ENCODE data around the gene RBM38. TPM values are rescaled to one million over a fixed set of nuclear protein-coding genes. Genes with fewer than 3 reads are reported as not detected.

Gene RBM38
- total RNA-seq, 4 donors from 2014 or later = 11.0 to 16.0 (median 12.0) TPM

DNA sequence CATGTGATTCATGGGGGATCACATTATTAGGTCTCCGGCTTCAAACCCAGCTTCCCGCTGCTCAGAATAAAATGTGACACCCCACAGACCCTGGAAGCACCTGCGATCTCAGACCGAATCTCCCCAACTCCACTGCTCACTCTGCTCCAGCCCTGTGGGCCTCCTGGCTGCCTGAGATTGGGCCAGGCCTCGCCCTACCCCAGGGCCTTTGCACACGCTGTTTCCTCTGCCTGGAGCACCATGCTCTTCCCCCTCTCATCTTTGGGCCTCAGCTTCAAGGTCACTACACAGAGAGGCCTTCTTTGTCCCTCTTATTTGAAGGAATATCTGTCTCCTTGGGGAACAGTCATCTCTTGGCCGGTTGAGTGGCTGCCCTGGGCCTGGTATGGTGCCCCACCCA lies 48.8 kb downstream of the RBM38 start:
- peaks cover 31 to 41% of the 10 kb centered on the region in 2 donors for H3K4me1 ChIP-seq
- no peaks in the 10 kb centered on the region for H3K27me3 ChIP-seq
- intact Hi-C loops (cut with DNase I) = no loop called here
- TF ChIP-seq POLR2A (IDR thresholded peaks at IDR 0.05) = no peak
- TF ChIP-seq, protein P1, sequence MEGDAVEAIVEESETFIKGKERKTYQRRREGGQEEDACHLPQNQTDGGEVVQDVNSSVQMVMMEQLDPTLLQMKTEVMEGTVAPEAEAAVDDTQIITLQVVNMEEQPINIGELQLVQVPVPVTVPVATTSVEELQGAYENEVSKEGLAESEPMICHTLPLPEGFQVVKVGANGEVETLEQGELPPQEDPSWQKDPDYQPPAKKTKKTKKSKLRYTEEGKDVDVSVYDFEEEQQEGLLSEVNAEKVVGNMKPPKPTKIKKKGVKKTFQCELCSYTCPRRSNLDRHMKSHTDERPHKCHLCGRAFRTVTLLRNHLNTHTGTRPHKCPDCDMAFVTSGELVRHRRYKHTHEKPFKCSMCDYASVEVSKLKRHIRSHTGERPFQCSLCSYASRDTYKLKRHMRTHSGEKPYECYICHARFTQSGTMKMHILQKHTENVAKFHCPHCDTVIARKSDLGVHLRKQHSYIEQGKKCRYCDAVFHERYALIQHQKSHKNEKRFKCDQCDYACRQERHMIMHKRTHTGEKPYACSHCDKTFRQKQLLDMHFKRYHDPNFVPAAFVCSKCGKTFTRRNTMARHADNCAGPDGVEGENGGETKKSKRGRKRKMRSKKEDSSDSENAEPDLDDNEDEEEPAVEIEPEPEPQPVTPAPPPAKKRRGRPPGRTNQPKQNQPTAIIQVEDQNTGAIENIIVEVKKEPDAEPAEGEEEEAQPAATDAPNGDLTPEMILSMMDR (IDR thresholded peaks at IDR 0.05) = no peak
- H3K27ac ChIP-seq = peak overlapping the region; percentile 70 to 95 (median 80)
- no peaks in the 10 kb centered on the region for H3K9me3 ChIP-seq
- no peaks in the 10 kb centered on the region for H3K36me3 ChIP-seq
- DNase-seq = no peak
- WGBS, 2 donors = 97 to 98% methylated on average over 7 of the region's 7 CpGs
- H3K4me3 ChIP-seq (replicated peaks in 1 of 3) = no peak overlapping the region

DNA sequence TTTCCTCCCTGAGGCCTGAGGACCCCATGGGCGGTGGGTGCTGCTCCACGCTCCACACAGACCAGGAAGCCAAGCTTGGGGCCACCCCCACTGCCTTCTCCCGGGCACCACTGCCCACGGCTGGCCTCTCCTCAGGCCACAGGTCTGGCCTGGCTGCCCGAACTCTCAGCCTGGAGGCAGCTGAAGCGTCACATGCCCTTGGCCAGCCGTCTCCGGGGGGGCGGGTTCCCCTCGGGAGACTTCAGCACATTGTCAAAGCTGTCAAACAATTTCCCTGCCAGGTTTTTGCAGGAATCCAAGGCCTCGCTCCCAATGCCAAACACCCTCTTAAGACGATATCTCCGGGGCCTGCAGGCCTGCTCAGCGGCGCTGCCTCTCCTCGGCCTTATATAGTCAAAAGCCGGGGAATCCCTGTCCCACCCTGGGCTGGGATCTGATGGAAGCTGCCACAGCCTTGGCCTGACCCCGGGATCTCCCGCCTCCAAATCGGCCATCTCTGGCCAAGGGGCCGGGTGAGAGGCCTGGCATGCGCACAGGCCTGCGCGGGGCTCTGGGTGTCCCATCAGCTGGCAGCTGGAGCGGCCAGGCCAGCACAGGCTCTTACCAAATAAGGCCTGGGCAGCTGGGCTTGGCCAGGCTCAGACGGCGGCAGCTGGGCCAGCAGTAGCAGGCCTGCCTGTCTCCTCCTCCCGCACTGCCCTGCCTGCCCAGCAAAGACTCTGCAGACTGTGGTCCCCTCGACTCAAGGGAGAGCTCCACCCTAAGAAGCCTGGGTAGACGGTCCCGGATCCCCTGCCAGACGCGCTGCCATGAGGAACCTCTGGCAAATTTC lies 49.7 kb downstream of the RBM38 start:
- H3K9me3 ChIP-seq = no peaks in the 10 kb centered on the region
- H3K27ac ChIP-seq = peak overlapping the region; percentile 70 to 95 (median 80)
- H3K4me3 ChIP-seq (replicated peaks in 1 of 3) = no peak overlapping the region
- no peaks in the 10 kb centered on the region for H3K27me3 ChIP-seq
- peak; percentile 88 to 94 for DNase-seq
- peak in 1 of 2 donors; percentile 19 for TF ChIP-seq POLR2A (IDR thresholded peaks at IDR 0.05)
- TF ChIP-seq, protein P1 (IDR thresholded peaks at IDR 0.05) = no peak
- 36 to 49% methylated on average over 8 to 19 of the region's 33 CpGs for WGBS, 2 donors
- intact Hi-C loops (cut with DNase I) = no loop called here
- H3K36me3 ChIP-seq = no peaks in the 10 kb centered on the region
- peaks cover 23 to 34% of the 10 kb centered on the region in 2 donors for H3K4me1 ChIP-seq

DNA sequence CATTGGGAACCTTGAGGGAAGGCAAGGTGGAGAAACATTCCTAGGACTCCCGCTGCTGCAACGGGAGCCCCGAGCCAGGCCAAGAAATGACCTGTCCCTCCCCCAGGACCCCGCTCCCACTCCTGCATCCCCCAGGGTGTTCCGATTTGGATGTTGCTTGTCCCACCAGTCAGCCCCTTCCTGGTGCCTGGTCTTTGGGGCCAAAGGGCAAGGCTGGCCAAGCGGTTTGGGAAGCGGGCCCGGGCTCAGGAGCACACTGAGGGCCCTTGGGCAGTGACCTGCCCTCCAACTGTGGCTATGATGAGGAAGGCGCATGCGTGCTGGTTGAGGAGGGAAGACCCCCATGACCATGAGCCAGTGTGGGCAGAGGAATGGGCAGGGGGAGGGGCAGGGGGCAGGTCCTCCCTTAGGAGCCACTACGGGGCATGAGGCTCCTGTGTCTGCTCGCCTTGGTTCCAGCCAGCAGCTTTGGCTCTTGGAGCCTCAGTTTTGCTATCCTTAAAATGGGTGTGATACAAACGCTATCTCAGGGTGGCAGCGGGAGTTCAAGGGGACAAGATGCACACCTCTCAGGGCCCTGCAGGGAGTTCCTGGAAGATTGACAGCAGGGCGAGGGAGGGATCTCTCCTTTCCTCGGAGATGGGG lies 50.4 kb downstream of the RBM38 start:
- H3K36me3 ChIP-seq = no peaks in the 10 kb centered on the region
- H3K4me1 ChIP-seq = peaks cover 23 to 32% of the 10 kb centered on the region in 2 donors
- TF ChIP-seq, protein P1 (IDR thresholded peaks at IDR 0.05) = no peak
- TF ChIP-seq POLR2A (IDR thresholded peaks at IDR 0.05) = no peak
- intact Hi-C loops (cut with DNase I) = no loop called here
- H3K27ac ChIP-seq = peak overlapping the region; percentile 70 to 95 (median 80)
- H3K4me3 ChIP-seq (replicated peaks in 1 of 3) = no peak overlapping the region
- H3K9me3 ChIP-seq = no peaks in the 10 kb centered on the region
- DNase-seq = no peak
- H3K27me3 ChIP-seq = no peaks in the 10 kb centered on the region
- WGBS, 2 donors = 87 to 91% methylated on average over 7 to 16 of the region's 16 CpGs

DNA sequence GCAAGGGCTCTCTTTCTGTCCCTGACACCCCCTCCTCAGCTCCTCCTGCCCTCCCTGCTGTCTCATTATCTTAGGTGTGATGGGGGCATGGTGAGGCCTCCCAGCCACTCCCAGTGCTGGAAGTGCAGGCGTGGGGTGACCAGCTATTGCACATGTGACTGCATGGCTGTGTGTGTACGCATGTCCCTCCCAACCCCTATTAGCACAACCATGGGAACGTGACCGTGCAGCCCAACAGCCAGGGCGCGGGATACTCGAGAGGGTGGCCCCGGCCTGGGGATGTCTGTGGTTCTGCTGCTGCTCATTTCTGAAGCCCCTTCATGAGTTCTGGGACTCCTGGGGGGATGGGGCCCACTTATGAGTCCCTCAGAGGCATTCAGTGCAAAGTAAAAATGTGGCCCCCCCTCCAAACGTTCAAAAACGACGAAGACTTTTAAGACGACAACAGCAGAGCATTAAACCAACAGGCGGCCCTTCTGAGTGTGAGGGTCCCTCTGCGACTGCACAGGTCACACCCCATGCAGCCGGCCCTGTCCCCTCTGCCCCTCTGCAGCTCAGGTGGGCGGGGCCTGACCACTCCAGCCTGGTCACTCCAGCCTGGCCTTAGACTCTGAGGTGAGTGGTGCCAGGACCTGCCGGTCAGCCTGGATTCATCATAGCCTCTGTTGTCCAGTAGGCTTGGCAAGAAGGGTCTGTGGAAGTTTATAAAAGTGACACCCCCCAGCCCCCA lies 51.1 kb downstream of the RBM38 start:
- Histone ChIP-seq H3K36me3 (no peaks in the 10 kb centered on the region), H3K4me3 (replicated peaks in 1 of 3) (no peak overlapping the region), H3K4me1 (peaks cover 23 to 32% of the 10 kb centered on the region in 2 donors), H3K9me3 (no peaks in the 10 kb centered on the region), H3K27ac (no peak overlapping the region), H3K27me3 (no peaks in the 10 kb centered on the region)
- TF ChIP-seq POLR2A (IDR thresholded peaks at IDR 0.05) = no peak
- TF ChIP-seq, protein P1 (IDR thresholded peaks at IDR 0.05) = no peak
- intact Hi-C loops (cut with DNase I) = no loop called here
- 57 to 73% methylated on average over 4 to 15 of the region's 17 CpGs for WGBS, 2 donors
- DNase-seq = no peak

Data from thyroid gland (tissue), 4 donors.